Neutrophil (primary cell): ENCODE data around the gene ZNF423.
"Not testable (repeated sequence)": the region's sequence is repeated elsewhere in the genome, so short reads cannot be mapped to it uniquely, and the experiment has no call there.

Experiments used
- H3K27ac ChIP-seq: fragments of 200-600 bp; sonication (generic); 2 replicates; pipeline ENCODE4 v1.5.1; 2016; ENCODE audit warnings: mild to moderate bottlenecking, moderate library complexity
- H3K27me3 ChIP-seq: fragments of 200-600 bp; sonication (generic); 2 replicates; pipeline ENCODE4 v1.6.0; 2016; ENCODE audit warnings: mild to moderate bottlenecking
- H3K36me3 ChIP-seq: fragments of 200-600 bp; sonication (generic); 2 replicates; pipeline ENCODE4 v1.5.1; 2017
- H3K4me1 ChIP-seq, 2 experiments: fragments of 200-600 bp in 1 of 2; sonication (generic) in 1 of 2; 1 replicate in 1 of 2; 2 replicates in 1 of 2; pipeline versions ENCODE4 v1.5.1 to v1.6.1; 2013 to 2016; ENCODE audit warnings: low read depth in 1 of 2, low read length in 1 of 2, mild to moderate bottlenecking in 1 of 2, moderate library complexity in 1 of 2; ENCODE audit not compliant: control insufficient read depth in 1 of 2, insufficient read depth in 1 of 2
- H3K4me3 ChIP-seq, 2 experiments: fragments of 200-600 bp in 1 of 2; sonication (generic) in 1 of 2; 1 replicate in 1 of 2; 2 replicates in 1 of 2; pipeline ENCODE4 v1.5.1; 2013 to 2016; ENCODE audit warnings: low read depth in 1 of 2, low read length in 1 of 2, mild to moderate bottlenecking in 1 of 2, moderate library complexity in 1 of 2
- H3K9me3 ChIP-seq: fragments of 200-600 bp; sonication (generic); 2 replicates; pipeline ENCODE4 v1.5.1; 2016
- CTCF ChIP-seq: fragments of 200-600 bp; sonication (generic); IDR thresholded peaks from 2 replicates; pipeline ENCODE4 v1.5.1; 2016; ENCODE audit warnings: antibody characterized with exemption

The ZNF423 gene

GRCh38 chr16:49566432-49566831 is 289.5 kb downstream of the ZNF423 start:
- no peaks in the 10 kb centered on the region for H3K27me3 ChIP-seq
- no peaks in the 10 kb centered on the region for H3K4me1 ChIP-seq
- no peaks in the 10 kb centered on the region for H3K9me3 ChIP-seq
- no peak overlapping the region for H3K27ac ChIP-seq
- no peaks in the 10 kb centered on the region for H3K36me3 ChIP-seq
- no peak for TF ChIP-seq CTCF
- H3K4me3 ChIP-seq, result no peak overlapping the region

GRCh38 chr16:49564496-49565229 is 291.2 kb downstream of the ZNF423 start:
- H3K9me3 ChIP-seq, result no peaks in the 10 kb centered on the region
- TF ChIP-seq CTCF, result no peak
- no peaks in the 10 kb centered on the region for H3K4me1 ChIP-seq
- no peak overlapping the region for H3K4me3 ChIP-seq
- H3K36me3 ChIP-seq, result no peaks in the 10 kb centered on the region
- H3K27ac ChIP-seq, result no peak overlapping the region
- no peaks in the 10 kb centered on the region for H3K27me3 ChIP-seq

- Histone ChIP-seq H3K4me3 (no peak overlapping the region), H3K27me3 (no peaks in the 10 kb centered on the region), H3K36me3 (no peaks in the 10 kb centered on the region), H3K4me1 (no peaks in the 10 kb centered on the region), H3K27ac (no peak overlapping the region), H3K9me3 (no peaks in the 10 kb centered on the region)
- TF ChIP-seq CTCF, result no peak
Observed at GRCh38 chr16:49563666-49564065, 292.2 kb downstream of the ZNF423 start.

- H3K36me3 ChIP-seq, H3K4me3 ChIP-seq, H3K4me1 ChIP-seq, H3K27me3 ChIP-seq, H3K27ac ChIP-seq, H3K9me3 ChIP-seq: not testable (repeated sequence)
Observed at GRCh38 chr16:49562894-49563293, 293.0 kb downstream of the ZNF423 start.

GRCh38 chr16:49562228-49562627 is 293.7 kb downstream of the ZNF423 start:
- H3K9me3 ChIP-seq, result no peaks in the 10 kb centered on the region
- H3K27me3 ChIP-seq, result no peaks in the 10 kb centered on the region
- H3K36me3 ChIP-seq, result no peaks in the 10 kb centered on the region
- no peak overlapping the region for H3K27ac ChIP-seq
- H3K4me3 ChIP-seq, result no peak overlapping the region
- H3K4me1 ChIP-seq, result no peaks in the 10 kb centered on the region
- no peak for TF ChIP-seq CTCF

- no peak overlapping the region for H3K27ac ChIP-seq
- H3K27me3 ChIP-seq, result no peaks in the 10 kb centered on the region
- TF ChIP-seq CTCF, result no peak
- H3K4me3 ChIP-seq, result no peak overlapping the region
- H3K36me3 ChIP-seq, result no peaks in the 10 kb centered on the region
- H3K4me1 ChIP-seq, result no peaks in the 10 kb centered on the region
- no peaks in the 10 kb centered on the region for H3K9me3 ChIP-seq
Observed at GRCh38 chr16:49560004-49560830, 295.7 kb downstream of the ZNF423 start.
